Measurements from ENCODE around the gene FITM1. TPM values are rescaled to one million over a fixed set of nuclear protein-coding genes. Genes with fewer than 3 reads are reported as not detected.

FITM1 gene
- total RNA-seq, 1 experiment from 2014 or later, result 0.47 TPM

DNA sequence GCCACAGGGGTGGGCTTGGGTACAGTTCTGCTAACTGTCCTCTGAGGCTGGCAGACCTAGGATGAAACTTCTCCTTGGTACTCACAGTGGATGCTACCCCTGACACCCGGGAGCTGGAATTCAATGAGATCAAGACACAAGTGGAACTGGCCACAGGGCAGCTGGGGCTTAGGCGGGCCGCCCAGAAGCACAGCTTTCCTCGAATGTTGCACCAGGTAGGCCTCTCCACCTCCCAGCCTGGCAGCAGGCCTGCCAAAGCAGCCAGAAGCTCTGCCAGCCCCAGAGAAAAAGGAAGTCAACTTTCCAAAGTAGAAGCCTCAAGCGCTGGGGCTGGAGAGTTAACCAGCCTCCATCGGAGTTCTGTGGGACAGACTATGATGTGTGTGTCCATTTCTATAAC lies 13.3 kb upstream of the FITM1 start:
- intact Hi-C loops (cut with micrococcal nuclease), result no loop called here
- no TSS peak for BruUV-seq (replicated peaks)
- ChIA-PET CTCF (interaction anchor here (0.6 to 1.8 kb wide), 7 partner anchors 8 to 84 kb away, joined by 3 to 5 read pairs (median 3); partner anchors contain the start of gene IRF9), POLR2A (interaction anchor here (3.6 to 6.6 kb wide), 3 partner anchors 9 to 31 kb away, joined by 40 to 252 read pairs (median 114); partner anchors contain the start of genes EMC9, FITM1, PSME1 and PSME2)
- Mint-ChIP-seq H3K9me3 (ENCODE audit: unreplicated experiment) (no peaks in the 10 kb centered on the region), H3K4me3 (ENCODE audit: unreplicated experiment) (no peak overlapping the region), H3K36me3 (ENCODE audit: insufficient read depth, unreplicated experiment) (peaks cover 59% of the 10 kb centered on the region), H3K4me1 (ENCODE audit: insufficient read depth, unreplicated experiment) (peaks cover 9% of the 10 kb centered on the region), H3K27ac (ENCODE audit: low read depth, unreplicated experiment) (no peak overlapping the region), H3K27me3 (ENCODE audit: insufficient read depth, unreplicated experiment) (no peaks in the 10 kb centered on the region)
- TF ChIP-seq, protein P1, sequence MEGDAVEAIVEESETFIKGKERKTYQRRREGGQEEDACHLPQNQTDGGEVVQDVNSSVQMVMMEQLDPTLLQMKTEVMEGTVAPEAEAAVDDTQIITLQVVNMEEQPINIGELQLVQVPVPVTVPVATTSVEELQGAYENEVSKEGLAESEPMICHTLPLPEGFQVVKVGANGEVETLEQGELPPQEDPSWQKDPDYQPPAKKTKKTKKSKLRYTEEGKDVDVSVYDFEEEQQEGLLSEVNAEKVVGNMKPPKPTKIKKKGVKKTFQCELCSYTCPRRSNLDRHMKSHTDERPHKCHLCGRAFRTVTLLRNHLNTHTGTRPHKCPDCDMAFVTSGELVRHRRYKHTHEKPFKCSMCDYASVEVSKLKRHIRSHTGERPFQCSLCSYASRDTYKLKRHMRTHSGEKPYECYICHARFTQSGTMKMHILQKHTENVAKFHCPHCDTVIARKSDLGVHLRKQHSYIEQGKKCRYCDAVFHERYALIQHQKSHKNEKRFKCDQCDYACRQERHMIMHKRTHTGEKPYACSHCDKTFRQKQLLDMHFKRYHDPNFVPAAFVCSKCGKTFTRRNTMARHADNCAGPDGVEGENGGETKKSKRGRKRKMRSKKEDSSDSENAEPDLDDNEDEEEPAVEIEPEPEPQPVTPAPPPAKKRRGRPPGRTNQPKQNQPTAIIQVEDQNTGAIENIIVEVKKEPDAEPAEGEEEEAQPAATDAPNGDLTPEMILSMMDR (IDR thresholded peaks at IDR 0.05; ENCODE audit: unreplicated experiment), result no peak
- DNase-seq (ENCODE audit: unreplicated experiment), result no peak

DNA sequence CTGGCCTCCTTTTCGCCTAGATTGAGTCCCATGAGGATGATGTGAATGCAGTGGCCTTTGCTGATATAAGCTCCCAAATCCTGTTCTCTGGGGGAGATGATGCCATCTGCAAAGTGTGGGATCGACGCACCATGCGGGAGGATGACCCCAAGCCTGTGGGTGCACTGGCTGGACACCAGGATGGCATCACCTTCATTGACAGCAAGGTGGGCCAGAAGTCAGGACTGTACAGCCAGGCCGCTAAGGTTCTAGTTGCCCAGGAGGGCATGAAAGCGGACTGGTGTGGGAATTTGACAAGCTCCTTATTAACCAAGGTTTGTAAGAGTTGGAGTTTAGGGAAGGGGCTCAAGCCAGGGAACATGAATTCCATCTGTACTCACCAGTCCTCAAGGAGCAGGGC lies 10.8 kb upstream of the FITM1 start:
- intact Hi-C loops (cut with micrococcal nuclease), result no loop called here
- peaks cover 61% of the 10 kb centered on the region for H3K36me3 Mint-ChIP-seq (ENCODE audit: insufficient read depth, unreplicated experiment)
- POLR2A ChIA-PET, result interaction anchor here (6.6 kb wide), 1 partner anchor 17 kb away, joined by 252 read pairs; the partner anchor contains the start of genes EMC9, FITM1 and PSME1
- H3K4me1 Mint-ChIP-seq (ENCODE audit: insufficient read depth, unreplicated experiment), result peaks cover 9% of the 10 kb centered on the region
- H3K9me3 Mint-ChIP-seq (ENCODE audit: unreplicated experiment), result no peaks in the 10 kb centered on the region
- H3K27me3 Mint-ChIP-seq (ENCODE audit: insufficient read depth, unreplicated experiment), result no peaks in the 10 kb centered on the region
- BruUV-seq (replicated peaks), result no TSS peak
- TF ChIP-seq, protein P1 (IDR thresholded peaks at IDR 0.05; ENCODE audit: unreplicated experiment), result no peak
- no peak overlapping the region for H3K27ac Mint-ChIP-seq (ENCODE audit: low read depth, unreplicated experiment)
- CTCF ChIA-PET, result interaction anchor here (0.5 to 1.7 kb wide), 4 partner anchors 12 to 177 kb away, joined by 3 to 4 read pairs (median 4); no protein-coding TSS in a partner anchor
- DNase-seq (ENCODE audit: unreplicated experiment), result no peak
- no peak overlapping the region for H3K4me3 Mint-ChIP-seq (ENCODE audit: unreplicated experiment)

DNA sequence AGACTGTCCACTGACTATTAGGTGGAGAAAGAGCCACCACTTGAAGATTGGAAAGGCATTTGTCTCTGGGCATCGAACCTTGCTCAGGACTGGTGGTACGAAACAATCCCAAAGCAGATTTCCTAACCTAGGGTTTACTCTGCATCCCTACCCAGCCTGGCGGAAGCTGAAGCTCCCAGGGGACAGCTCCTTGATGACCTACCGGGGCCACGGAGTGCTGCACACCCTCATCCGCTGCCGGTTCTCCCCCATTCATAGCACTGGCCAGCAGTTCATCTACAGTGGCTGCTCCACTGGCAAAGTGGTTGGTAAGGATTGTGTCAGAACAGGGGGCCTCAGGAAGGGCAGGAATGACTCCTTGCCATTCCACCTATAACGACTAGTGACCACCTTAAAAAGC lies 9.2 kb upstream of the FITM1 start:
- Mint-ChIP-seq H3K27me3 (ENCODE audit: insufficient read depth, unreplicated experiment) (no peaks in the 10 kb centered on the region), H3K9me3 (ENCODE audit: unreplicated experiment) (no peaks in the 10 kb centered on the region), H3K4me3 (ENCODE audit: unreplicated experiment) (no peak overlapping the region), H3K4me1 (ENCODE audit: insufficient read depth, unreplicated experiment) (no peaks in the 10 kb centered on the region), H3K36me3 (ENCODE audit: insufficient read depth, unreplicated experiment) (peaks cover 57% of the 10 kb centered on the region), H3K27ac (ENCODE audit: low read depth, unreplicated experiment) (no peak overlapping the region)
- no peak for DNase-seq (ENCODE audit: unreplicated experiment)
- TF ChIP-seq, protein P1 (IDR thresholded peaks at IDR 0.05; ENCODE audit: unreplicated experiment), result no peak
- intact Hi-C loops (cut with micrococcal nuclease), result no loop called here
- CTCF ChIA-PET, result no interaction called here
- POLR2A ChIA-PET, result interaction anchor here (0.5 to 1.2 kb wide), 2 partner anchors 40 to 74 kb away, joined by 3 to 5 read pairs; partner anchors contain the start of genes IRF9 and TM9SF1
- BruUV-seq (replicated peaks), result no TSS peak

DNA sequence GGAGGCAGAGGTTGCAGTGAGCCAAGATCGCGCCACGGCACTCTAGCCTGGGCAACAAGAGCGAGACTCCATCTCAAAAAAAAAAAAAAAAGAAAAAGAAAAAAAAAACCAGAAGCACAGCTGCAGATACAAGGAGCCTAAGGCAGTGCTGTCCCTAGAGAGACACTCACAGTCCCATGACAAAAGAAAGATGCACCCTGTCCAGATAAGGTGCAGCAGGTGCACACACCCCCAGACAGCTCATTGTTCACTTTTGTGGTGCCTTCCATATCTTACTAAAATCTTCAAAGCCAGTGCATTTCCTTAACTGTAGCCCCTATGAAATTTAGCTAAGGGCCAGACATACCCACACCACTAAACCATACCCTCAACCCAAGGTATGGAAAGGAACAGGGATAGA lies 8.0 kb upstream of the FITM1 start:
- TF ChIP-seq, protein P1 (IDR thresholded peaks at IDR 0.05; ENCODE audit: unreplicated experiment), result no peak
- Mint-ChIP-seq H3K27me3 (ENCODE audit: insufficient read depth, unreplicated experiment) (no peaks in the 10 kb centered on the region), H3K9me3 (ENCODE audit: unreplicated experiment) (no peaks in the 10 kb centered on the region), H3K4me1 (ENCODE audit: insufficient read depth, unreplicated experiment) (no peaks in the 10 kb centered on the region), H3K4me3 (ENCODE audit: unreplicated experiment) (no peak overlapping the region), H3K36me3 (ENCODE audit: insufficient read depth, unreplicated experiment) (peaks cover 51% of the 10 kb centered on the region), H3K27ac (ENCODE audit: low read depth, unreplicated experiment) (no peak overlapping the region)
- BruUV-seq (replicated peaks), result no TSS peak
- intact Hi-C loops (cut with micrococcal nuclease), result no loop called here
- CTCF ChIA-PET, result no interaction called here
- POLR2A ChIA-PET, result interaction anchor here (1.2 to 1.6 kb wide), 2 partner anchors 19 to 39 kb away, joined by 5 to 8 read pairs; partner anchors contain the start of genes EMC9 and IRF9
- DNase-seq (ENCODE audit: unreplicated experiment), result no peak

All from MCF 10A (cell line).